HG03378 (cell line): Measurements from ENCODE around the gene PLEKHM3.

Source experiments
- ATAC-seq: cut with Tn5 transposase; IDR thresholded peaks from one replicate; pipeline ENCODE4 v1.9.1; 2021; ENCODE audit warnings: mild to moderate bottlenecking, moderate library complexity; ENCODE audit not compliant: unreplicated experiment

The PLEKHM3 gene

GRCh38 chr2:207896525-207897285, 128.6 kb downstream of the PLEKHM3 start:
- ATAC-seq, result no peak

GRCh38 chr2:207895274-207895860, 130.0 kb downstream of the PLEKHM3 start:
- no peak for ATAC-seq

- no peak for ATAC-seq
Observed at GRCh38 chr2:207892716-207893402, 132.5 kb downstream of the PLEKHM3 start.

- ATAC-seq, result no peak
Observed at GRCh38 chr2:207891086-207891844, 134.1 kb downstream of the PLEKHM3 start.

- no peak for ATAC-seq
Observed at GRCh38 chr2:207887500-207887899, 137.8 kb downstream of the PLEKHM3 start.

- no peak for ATAC-seq
Observed at GRCh38 chr2:207885010-207885409, 140.3 kb downstream of the PLEKHM3 start.

- ATAC-seq, result no peak
Observed at GRCh38 chr2:207884127-207884526, 141.2 kb downstream of the PLEKHM3 start.

GRCh38 chr2:207883002-207883780, 142.1 kb downstream of the PLEKHM3 start:
- ATAC-seq, result peak; percentile 58

GRCh38 chr2:207881902-207882301, 143.4 kb downstream of the PLEKHM3 start:
- no peak for ATAC-seq

GRCh38 chr2:207879536-207879935, 145.8 kb downstream of the PLEKHM3 start:
- no peak for ATAC-seq

GRCh38 chr2:207876842-207877535, 148.3 kb downstream of the PLEKHM3 start:
- ATAC-seq, result no peak

GRCh38 chr2:207875473-207876212, 149.7 kb downstream of the PLEKHM3 start:
- no peak for ATAC-seq

- peak; percentile 87 for ATAC-seq
Observed at GRCh38 chr2:207873794-207874193, 151.5 kb downstream of the PLEKHM3 start.

- ATAC-seq, result no peak
Observed at GRCh38 chr2:207871911-207872310, 153.4 kb downstream of the PLEKHM3 start.

GRCh38 chr2:207871506-207871905, 153.8 kb downstream of the PLEKHM3 start:
- ATAC-seq, result no peak

GRCh38 chr2:207870814-207871213, 154.5 kb downstream of the PLEKHM3 start:
- no peak for ATAC-seq

GRCh38 chr2:207869784-207870778, 155.2 kb downstream of the PLEKHM3 start:
- peak; percentile 67 for ATAC-seq
